ENCODE data around the gene APOC4.
A peak's percentile ranks its signal among the peaks of the same experiment; 100 is the strongest.
"Not testable (repeated sequence)": the region's sequence is repeated elsewhere in the genome, so short reads cannot be mapped to it uniquely, and the experiment has no call there.

Gene APOC4

GRCh38 chr19:44942067-44942571 is at the start of gene APOC4:
APOC4 (plus strand) TSS chr19:44942237; CDS start chr19:44942278, 41 bp downstream.
- no peak for DNase-seq

DNA sequence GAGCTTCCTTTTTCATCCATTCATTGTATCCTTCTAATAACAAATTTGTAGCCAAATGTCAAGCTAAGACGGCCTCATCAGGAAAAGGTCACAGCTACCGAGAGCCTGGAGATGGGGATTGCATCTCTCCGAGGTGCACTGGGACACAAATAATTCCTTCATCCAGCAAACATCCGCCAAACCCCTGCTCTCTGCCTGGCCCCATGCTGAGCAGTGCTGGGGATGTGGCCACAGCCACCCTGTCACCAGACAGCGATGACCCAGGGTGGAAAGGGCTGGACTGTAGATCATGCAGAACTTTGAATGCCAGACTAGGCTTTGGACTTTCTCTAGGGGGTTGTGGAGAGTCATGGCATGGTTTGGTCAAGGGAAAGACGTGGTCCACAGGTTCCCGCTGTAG is 49.1 kb upstream of the APOC4 start:
- DNase-seq, result no peak

GRCh38 chr19:44893332-44894051 is 48.5 kb upstream of the APOC4 start:
- no peak for DNase-seq

DNA sequence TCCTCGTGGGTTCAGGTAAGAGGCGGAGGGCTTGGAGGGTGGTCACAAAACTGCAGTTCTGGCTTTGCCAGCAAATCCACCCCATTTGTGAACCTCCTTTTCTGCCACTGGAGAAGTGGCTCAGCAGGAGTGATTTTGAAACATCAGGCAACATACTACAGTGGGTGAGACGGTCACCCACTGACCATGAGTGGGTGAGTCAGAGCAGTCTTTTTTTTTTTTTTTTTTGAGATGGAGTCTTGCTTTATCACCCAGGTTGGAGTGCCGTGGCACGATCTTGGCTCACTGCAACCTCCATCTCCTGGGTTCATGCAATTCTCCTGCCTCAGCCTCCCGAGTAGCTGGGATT is 48.0 kb upstream of the APOC4 start:
- no peak for DNase-seq

DNA sequence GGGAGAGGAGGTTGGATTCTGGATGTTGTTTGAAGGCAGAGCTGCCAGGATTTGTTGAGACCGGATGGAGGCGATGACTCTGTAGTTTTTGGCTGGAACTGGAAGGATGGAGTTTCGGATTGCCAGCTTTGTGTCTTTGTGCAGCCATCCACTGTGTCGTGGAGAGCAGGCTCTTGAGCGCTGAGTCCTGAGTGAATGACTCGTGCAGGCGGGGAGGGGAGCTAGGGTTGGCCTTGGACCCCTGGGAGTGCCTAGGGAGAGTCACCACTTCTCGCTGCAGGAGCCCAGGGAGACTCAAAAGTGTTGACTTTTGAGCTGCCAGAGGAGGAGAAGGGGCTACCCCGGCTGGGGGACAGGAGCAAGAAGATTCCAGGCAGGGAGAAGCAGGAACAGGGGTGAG is 47.1 kb upstream of the APOC4 start:
- DNase-seq, result no peak

- no peak for DNase-seq
These were observed 44.2 kb upstream of the APOC4 start for GRCh38 chr19:44897835-44898234.

GRCh38 chr19:44900328-44901244 is 41.5 kb upstream of the APOC4 start:
- DNase-seq, result no peak

GRCh38 chr19:44903216-44903601 is 38.8 kb upstream of the APOC4 start:
- DNase-seq, result no peak

- DNase-seq, result peak; percentile 98
These were observed 38.2 kb upstream of the APOC4 start for GRCh38 chr19:44903602-44904425.

DNA sequence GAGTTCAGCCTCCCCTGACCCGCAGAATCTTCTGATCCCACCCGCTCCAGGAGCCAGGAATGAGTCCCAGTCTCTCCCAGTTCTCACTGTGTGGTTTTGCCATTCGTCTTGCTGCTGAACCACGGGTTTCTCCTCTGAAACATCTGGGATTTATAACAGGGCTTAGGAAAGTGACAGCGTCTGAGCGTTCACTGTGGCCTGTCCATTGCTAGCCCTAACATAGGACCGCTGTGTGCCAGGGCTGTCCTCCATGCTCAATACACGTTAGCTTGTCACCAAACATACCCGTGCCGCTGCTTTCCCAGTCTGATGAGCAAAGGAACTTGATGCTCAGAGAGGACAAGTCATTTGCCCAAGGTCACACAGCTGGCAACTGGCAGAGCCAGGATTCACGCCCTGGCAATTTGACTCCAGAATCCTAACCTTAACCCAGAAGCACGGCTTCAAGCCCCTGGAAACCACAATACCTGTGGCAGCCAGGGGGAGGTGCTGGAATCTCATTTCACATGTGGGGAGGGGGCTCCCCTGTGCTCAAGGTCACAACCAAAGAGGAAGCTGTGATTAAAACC is 37.5 kb upstream of the APOC4 start:
- DNase-seq, result peak; percentile 63

DNA sequence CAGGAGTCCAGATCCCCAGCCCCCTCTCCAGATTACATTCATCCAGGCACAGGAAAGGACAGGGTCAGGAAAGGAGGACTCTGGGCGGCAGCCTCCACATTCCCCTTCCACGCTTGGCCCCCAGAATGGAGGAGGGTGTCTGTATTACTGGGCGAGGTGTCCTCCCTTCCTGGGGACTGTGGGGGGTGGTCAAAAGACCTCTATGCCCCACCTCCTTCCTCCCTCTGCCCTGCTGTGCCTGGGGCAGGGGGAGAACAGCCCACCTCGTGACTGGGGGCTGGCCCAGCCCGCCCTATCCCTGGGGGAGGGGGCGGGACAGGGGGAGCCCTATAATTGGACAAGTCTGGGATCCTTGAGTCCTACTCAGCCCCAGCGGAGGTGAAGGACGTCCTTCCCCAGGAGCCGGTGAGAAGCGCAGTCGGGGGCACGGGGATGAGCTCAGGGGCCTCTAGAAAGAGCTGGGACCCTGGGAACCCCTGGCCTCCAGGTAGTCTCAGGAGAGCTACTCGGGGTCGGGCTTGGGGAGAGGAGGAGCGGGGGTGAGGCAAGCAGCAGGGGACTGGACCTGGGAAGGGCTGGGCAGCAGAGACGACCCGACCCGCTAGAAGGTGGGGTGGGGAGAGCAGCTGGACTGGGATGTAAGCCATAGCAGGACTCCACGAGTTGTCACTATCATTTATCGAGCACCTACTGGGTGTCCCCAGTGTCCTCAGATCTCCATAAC is 36.4 kb upstream of the APOC4 start, which contains the start of gene APOE:
APOE (plus strand) TSS at position 360 of the 724 bp plus-strand sequence. CDS start 829 bp downstream, outside the sequence.
- DNase-seq, result no peak

- no peak for DNase-seq
These were observed 34.4 kb upstream of the APOC4 start for GRCh38 chr19:44907613-44908012.

DNA sequence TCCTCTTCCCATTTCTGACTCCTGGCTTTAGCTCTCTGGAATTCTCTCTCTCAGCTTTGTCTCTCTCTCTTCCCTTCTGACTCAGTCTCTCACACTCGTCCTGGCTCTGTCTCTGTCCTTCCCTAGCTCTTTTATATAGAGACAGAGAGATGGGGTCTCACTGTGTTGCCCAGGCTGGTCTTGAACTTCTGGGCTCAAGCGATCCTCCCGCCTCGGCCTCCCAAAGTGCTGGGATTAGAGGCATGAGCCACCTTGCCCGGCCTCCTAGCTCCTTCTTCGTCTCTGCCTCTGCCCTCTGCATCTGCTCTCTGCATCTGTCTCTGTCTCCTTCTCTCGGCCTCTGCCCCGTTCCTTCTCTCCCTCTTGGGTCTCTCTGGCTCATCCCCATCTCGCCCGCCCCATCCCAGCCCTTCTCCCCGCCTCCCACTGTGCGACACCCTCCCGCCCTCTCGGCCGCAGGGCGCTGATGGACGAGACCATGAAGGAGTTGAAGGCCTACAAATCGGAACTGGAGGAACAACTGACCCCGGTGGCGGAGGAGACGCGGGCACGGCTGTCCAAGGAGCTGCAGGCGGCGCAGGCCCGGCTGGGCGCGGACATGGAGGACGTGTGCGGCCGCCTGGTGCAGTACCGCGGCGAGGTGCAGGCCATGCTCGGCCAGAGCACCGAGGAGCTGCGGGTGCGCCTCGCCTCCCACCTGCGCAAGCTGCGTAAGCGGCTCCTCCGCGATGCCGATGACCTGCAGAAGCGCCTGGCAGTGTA is 33.8 kb upstream of the APOC4 start:
- DNase-seq, result no peak

DNA sequence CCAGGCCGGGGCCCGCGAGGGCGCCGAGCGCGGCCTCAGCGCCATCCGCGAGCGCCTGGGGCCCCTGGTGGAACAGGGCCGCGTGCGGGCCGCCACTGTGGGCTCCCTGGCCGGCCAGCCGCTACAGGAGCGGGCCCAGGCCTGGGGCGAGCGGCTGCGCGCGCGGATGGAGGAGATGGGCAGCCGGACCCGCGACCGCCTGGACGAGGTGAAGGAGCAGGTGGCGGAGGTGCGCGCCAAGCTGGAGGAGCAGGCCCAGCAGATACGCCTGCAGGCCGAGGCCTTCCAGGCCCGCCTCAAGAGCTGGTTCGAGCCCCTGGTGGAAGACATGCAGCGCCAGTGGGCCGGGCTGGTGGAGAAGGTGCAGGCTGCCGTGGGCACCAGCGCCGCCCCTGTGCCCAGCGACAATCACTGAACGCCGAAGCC is 33.2 kb upstream of the APOC4 start:
- DNase-seq, result no peak

- DNase-seq, result no peak
These were observed 32.3 kb upstream of the APOC4 start for GRCh38 chr19:44909775-44910174.

- DNase-seq, result not testable (repeated sequence)
These were observed 30.1 kb upstream of the APOC4 start for GRCh38 chr19:44911896-44912295.

GRCh38 chr19:44912854-44913253 is 29.2 kb upstream of the APOC4 start:
- DNase-seq, result no peak

- DNase-seq, result not testable (repeated sequence)
These were observed 28.3 kb upstream of the APOC4 start for GRCh38 chr19:44913512-44914432.

DNA sequence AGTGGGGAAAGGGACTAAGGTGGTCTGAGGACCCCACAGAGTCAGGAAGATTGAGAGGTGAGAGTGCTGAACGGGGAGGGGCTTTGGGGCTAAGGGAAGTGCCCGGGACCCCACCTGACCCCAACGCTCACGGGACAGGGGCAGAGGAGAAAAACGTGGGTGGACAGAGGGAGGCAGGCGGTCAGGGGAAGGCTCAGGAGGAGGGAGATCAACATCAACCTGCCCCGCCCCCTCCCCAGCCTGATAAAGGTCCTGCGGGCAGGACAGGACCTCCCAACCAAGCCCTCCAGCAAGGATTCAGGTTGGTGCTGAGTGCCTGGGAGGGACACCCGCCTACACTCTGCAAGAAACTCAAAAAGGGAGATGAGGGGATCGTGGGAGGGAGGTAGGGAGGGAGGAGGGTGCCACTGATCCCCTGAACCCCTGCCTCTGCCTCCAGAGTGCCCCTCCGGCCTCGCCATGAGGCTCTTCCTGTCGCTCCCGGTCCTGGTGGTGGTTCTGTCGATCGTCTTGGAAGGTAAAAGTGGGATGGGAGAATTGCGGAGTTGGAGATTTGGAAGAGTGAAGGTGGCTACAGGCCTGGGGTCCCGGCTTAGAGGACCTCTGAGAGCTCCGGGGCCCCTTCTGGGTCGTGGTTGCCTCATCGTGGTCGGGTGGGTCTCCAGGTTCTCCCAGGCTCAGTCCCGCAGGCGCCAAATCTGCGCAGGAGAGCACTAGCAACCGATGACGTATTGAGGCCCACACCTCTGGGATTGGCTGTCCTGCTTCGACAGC is 27.4 kb upstream of the APOC4 start, which contains the start of gene APOC1:
APOC1 (plus strand) TSS at position 176 of the 774 bp plus-strand sequence; CDS start at position 460, 284 bp downstream.
- peak; percentile 89 for DNase-seq
